Renal cortex interstitium (tissue), 11 donors: ENCODE results near the gene IKZF1. TPM values are rescaled to one million over a fixed set of nuclear protein-coding genes. Genes with fewer than 3 reads are reported as not detected.

ENCODE experiments used
- DNase-seq, 11 donors: peaks; one replicate each; pipeline ENCODE4 v3.0.0-alpha.2; 2013; ENCODE audit warnings: low read depth in 9 of 11, low spot score in 4 of 11; ENCODE audit errors: extremely low read depth in 1 of 11
- polyA plus RNA-seq, 3 donors: library from polyadenylated mRNA; unstranded; fragments of 120-200 nt; gene quantifications; one replicate each; pipeline ENCODE4 v1.2.1, GENCODE V29; 2013; ENCODE audit not compliant: insufficient read length in 3 of 3

IKZF1 gene
- polyA plus RNA-seq, 3 donors, result 0.98 to 1.8 (median 1.1) TPM

- no peak for DNase-seq
These were observed 1.3 kb downstream of the IKZF1 start for GRCh38 chr7:50305583-50306493.

GRCh38 chr7:50306494-50307367, 2.2 kb downstream of the IKZF1 start:
- DNase-seq, result no peak

DNA sequence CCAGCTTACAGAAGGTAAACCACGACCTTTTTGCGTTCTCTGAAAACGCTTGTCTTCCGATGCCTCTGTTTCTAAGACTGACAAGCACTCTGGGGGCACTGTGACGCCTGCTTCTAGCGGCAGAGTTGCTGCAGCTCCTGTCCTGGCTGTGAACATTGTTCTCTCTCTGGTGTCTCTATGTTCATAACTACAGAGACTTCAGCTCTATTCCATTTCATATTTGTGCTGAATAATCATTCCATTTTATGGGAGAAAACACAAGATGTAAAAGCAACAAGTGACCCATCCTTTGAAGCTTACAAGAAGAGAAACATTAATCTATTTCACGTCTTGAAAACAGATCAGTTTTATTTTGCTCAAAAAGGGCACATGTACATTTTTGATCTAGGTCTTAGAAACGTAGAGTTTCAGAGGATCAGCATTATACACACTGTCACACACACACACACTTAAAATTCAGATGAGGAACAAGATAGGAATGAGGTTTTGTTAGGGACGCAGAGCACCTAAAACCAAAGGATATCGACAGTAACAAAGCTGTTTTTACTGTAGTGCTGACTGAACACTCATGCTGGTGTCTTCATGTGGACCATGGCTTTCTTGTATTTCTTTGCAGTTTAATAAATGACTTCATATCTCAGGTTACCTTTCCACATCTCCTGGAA, 3.0 kb downstream of the IKZF1 start:
- no peak for DNase-seq

DNA sequence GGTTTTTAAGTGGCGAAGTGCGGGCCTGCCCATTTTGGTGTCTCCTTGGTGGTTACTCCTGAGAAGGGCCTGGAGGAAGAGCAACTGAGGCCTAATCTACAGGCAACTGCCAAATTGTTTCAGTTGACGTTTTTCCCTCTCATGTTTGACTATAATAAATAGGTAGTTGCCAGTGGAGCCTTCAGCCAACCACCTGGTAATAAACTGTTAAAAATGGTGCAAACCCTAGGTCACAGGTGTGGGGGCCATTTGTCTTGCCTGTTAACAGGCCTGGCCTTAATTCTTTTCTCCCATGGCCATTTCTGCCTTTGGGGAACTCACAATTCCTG, 3.7 kb downstream of the IKZF1 start:
- DNase-seq, result no peak

- DNase-seq, result no peak
These were observed 4.2 kb downstream of the IKZF1 start for GRCh38 chr7:50308532-50309385.

GRCh38 chr7:50309721-50310120, 5.2 kb downstream of the IKZF1 start:
- DNase-seq, result no peak

- no peak for DNase-seq
These were observed 5.8 kb downstream of the IKZF1 start for GRCh38 chr7:50310361-50310760.

- DNase-seq, result no peak
These were observed 6.4 kb downstream of the IKZF1 start for GRCh38 chr7:50310956-50311355.

GRCh38 chr7:50312250-50313162, 8.0 kb downstream of the IKZF1 start:
- no peak for DNase-seq

DNA sequence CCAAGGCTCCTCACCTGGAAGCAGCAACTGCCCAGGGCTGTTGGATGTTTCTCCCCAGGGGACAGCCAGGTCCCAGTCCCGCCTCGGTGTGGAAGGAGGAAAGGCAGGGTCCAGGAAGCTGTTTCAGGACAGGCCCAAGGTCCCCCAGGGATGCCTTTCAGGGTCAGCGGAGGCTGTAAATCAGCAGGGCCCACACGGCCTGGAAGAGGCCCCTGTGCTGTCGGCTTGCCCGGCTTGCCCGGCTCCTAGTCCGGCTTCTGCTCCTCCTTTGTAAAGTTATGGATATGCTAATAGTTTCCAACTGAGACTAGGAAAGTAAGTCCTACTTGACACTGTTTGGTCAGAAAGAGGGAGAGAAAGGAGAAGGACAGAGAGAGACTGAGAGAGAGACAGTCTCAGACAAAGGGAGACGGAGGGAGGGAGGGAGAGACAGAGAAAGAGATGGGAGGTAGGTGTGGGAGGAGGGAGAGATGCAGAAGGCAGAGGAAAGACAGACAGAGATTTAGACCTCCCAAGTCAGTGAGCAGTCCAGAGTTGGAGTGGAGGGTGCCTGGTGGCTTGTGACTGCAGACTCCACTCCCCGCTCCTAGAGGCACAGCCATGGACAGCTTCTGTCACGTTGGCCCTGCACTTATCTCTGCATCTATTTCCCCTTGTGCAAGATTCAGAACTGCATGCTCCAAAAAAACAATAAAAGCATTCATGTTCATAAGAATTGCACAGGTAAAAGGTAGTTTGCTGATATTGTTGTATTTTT, 10.5 kb downstream of the IKZF1 start:
- no peak for DNase-seq

GRCh38 chr7:50315739-50316671, 11.5 kb downstream of the IKZF1 start:
- DNase-seq, result no peak

DNA sequence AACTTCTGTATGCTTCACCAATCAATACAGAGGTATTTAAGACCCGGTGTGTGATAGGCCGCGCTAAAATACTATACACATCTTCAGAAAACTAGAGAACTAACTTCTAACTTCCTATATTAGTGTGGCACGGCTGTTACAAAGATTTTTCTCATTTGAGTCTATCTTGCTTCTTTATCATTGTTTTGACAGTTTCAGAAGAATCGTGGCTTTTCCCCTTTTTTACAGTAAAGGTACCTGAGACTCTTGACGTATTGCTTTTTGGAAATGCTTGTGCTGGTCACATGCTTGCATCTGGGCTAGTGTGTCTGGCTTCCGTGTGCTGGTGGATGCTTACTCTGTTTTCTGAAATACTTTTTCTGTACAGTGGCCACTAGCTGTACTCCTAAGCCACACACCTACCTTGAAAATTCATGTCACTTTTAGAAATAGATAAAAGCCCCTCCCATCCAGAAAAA, 12.7 kb downstream of the IKZF1 start:
- no peak for DNase-seq

- DNase-seq, result no peak
These were observed 13.5 kb downstream of the IKZF1 start for GRCh38 chr7:50317697-50318669.

- no peak for DNase-seq
These were observed 17.1 kb downstream of the IKZF1 start for GRCh38 chr7:50321487-50322067.
